GM12872 (cell line): ENCODE measurements around the gene EID3.

Experiments
- CTCF ChIP-seq: IDR thresholded peaks from 3 replicates; pipeline ENCODE4 v1.5.1; 2011; ENCODE audit warnings: low read depth, mild to moderate bottlenecking, low read length, moderate library complexity; ENCODE audit not compliant: insufficient read depth

EID3 gene

GRCh38 chr12:104329707-104330532 is 26.4 kb downstream of the EID3 start:
- no peak for TF ChIP-seq CTCF

GRCh38 chr12:104331376-104331775 is 27.8 kb downstream of the EID3 start:
- no peak for TF ChIP-seq CTCF

- TF ChIP-seq CTCF = no peak
These were observed 30.2 kb downstream of the EID3 start for GRCh38 chr12:104333692-104334255.

- TF ChIP-seq CTCF = no peak
These were observed 31.0 kb downstream of the EID3 start for GRCh38 chr12:104334581-104334980.

- no peak for TF ChIP-seq CTCF
These were observed 32.6 kb downstream of the EID3 start for GRCh38 chr12:104336115-104336514.

GRCh38 chr12:104337030-104337558 is 33.6 kb downstream of the EID3 start:
- TF ChIP-seq CTCF = no peak

GRCh38 chr12:104339663-104340062 is 36.1 kb downstream of the EID3 start:
- TF ChIP-seq CTCF = no peak
